ENCODE results near the gene NOC2L.
A peak's percentile ranks its signal among the peaks of the same experiment; 100 is the strongest.

NOC2L gene

DNA sequence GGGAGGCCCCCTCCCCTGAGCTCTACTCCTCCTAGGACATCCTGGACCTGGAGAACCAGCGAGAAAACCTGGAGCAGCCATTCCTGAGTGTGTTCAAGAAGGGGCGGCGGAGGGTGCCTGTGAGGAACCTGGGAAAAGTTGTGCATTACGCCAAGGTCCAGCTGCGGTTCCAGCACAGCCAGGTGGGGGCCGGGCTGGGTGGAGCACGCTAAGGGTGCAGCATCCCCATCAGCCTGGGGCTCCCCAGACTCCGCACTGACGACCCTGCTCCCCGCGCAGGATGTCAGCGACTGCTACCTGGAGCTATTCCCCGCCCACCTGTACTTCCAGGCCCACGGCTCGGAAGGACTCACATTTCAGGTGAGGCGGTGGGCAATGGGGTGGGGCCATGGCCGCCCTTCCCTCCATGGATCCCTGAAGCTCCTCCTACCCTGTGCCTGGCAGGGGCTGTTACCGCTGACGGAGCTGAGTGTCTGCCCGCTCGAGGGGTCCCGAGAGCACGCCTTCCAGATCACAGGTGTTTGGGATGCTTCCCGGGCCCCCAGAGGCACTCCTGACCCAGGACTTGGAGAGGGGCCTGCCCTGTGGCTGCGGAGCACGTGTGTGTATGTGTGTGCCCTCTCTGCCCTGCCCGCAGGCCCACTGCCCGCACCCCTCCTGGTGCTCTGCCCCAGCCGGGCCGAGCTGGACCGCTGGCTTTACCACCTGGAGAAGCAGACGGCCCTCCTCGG, 11.4 kb upstream of the NOC2L start:
- peaks cover 20% of the 10 kb centered on the region for H3K27me3 ChIP-seq (ENCODE audit: control insufficient read depth, insufficient read depth, low read length)
- no peak overlapping the region for H3K4me3 ChIP-seq (ENCODE audit: low read length)
- peaks cover 23% of the 10 kb centered on the region for H3K4me1 ChIP-seq (ENCODE audit: control insufficient read depth, insufficient read depth, low read length)
- H3K9ac ChIP-seq (ENCODE audit: low read length), result no peak overlapping the region
- no peaks in the 10 kb centered on the region for H3K9me3 ChIP-seq (ENCODE audit: control insufficient read depth, low read length)
- no peaks in the 10 kb centered on the region for H3K36me3 ChIP-seq (ENCODE audit: control insufficient read depth, insufficient read depth, low read length)

DNA sequence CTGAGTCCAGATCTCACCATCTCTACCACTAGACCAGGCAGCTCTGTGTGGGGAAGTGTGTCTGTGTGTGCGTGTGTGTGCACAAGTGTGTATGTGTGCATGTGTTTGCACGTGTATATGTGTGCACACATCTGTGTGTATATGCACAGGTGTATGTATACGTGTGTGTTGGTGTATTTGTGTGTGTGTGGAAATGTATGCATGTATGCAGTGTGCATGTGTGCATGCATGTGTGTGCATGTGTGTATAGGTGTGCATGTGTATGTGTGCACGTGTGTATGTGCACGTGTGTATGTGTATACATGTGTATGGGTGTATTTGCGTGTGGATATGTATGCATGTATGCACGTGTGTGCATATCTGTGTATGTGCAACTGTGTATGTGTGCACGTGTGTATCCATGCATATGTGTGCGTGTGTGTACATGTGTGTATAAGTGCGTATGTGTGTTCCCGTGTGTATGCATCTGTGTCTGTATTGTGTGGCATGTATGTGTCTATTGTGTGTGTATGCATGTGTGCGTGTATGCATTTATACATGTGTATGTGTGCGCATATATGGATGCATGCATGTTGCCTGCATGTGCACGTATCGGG, 10.3 kb upstream of the NOC2L start:
- Histone ChIP-seq H3K4me1 (ENCODE audit: control insufficient read depth, insufficient read depth, low read length) (peaks cover 23% of the 10 kb centered on the region), H3K27me3 (ENCODE audit: control insufficient read depth, insufficient read depth, low read length) (peaks cover 16% of the 10 kb centered on the region), H3K9ac (ENCODE audit: low read length) (no peak overlapping the region), H3K4me3 (ENCODE audit: low read length) (no peak overlapping the region), H3K9me3 (ENCODE audit: control insufficient read depth, low read length) (no peaks in the 10 kb centered on the region), H3K36me3 (ENCODE audit: control insufficient read depth, insufficient read depth, low read length) (no peaks in the 10 kb centered on the region)

DNA sequence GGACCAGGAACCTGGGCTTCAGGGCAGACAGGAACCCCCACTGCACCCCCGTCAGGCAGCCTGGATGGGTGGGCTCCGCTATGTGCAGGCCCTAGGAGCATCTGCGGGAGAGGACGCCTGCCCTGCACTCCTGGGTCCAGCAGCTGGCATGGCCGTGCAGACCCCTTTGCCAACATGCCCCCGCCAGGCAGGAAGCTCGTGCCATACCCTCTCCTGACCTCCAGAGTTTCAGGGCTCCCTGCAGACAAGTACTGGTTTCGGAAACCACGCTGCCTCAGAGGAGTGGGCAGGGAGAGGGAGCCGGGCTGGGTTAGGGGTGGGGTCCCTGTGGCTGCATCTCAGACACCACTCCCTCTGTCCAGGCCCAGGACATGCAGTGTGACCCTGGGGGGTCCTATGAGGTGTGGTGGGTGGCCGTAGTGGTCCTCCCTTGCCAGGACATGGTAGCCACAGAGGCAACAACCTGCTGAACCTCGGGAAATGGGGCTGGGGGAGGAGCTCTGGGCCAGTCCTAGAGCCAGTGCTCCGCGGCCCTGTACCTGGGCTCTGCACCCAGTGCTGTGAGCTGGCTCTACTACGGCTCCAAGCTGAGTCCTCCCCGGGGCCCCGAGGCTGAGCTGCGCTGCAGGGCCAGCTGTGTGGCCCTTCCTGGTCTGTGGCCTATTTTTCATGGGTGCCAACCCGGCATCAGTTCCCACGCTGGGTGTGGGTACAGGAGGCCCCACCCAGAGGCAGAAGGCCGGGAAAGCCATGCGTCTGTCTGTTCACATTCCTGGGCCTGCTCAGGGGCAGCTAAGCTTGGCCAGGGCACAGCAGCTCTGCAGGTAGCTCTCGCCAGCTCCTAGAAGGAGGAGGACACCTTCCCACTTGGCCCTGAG, 8.6 kb upstream of the NOC2L start:
- Histone ChIP-seq H3K9me3 (ENCODE audit: control insufficient read depth, low read length) (no peaks in the 10 kb centered on the region), H3K9ac (ENCODE audit: low read length) (no peak overlapping the region), H3K4me1 (ENCODE audit: control insufficient read depth, insufficient read depth, low read length) (peaks cover 23% of the 10 kb centered on the region), H3K27me3 (ENCODE audit: control insufficient read depth, insufficient read depth, low read length) (peaks cover 16% of the 10 kb centered on the region), H3K4me3 (ENCODE audit: low read length) (no peak overlapping the region), H3K36me3 (ENCODE audit: control insufficient read depth, insufficient read depth, low read length) (no peaks in the 10 kb centered on the region)

DNA sequence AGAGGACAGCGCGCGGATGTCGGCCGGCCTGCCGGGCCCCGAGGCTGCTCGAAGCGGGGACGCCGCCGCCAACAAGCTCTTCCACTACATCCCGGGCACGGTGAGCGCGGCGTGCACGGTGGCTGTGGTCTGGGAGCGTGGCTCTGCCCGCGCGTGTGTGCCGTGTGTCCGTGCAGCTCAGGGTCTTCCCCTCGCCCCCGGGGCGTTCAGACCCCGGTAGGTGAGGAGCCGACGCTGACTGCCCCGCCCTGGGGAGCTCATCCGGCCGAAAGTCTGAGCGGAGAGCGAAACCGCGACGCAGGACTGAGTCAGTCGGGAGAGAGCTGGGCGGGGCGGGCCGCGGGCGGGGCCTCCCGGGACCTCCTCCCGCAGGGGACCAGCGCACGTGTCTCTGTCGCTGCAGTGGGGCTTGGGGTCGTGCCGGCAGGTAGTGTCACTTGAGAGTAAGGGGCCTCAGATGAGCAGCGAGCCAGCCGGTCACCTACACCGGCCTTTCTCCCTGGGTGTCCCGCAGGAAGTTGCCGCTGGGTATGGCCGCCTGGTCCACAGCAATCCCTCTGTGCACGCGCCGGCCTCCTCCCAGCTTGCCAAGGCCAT, 7.7 kb upstream of the NOC2L start:
- peak overlapping the region; percentile 49 for H3K9ac ChIP-seq (ENCODE audit: low read length)
- H3K27me3 ChIP-seq (ENCODE audit: control insufficient read depth, insufficient read depth, low read length), result peaks cover 16% of the 10 kb centered on the region
- peak overlapping the region; percentile 46 for H3K4me3 ChIP-seq (ENCODE audit: low read length)
- no peaks in the 10 kb centered on the region for H3K9me3 ChIP-seq (ENCODE audit: control insufficient read depth, low read length)
- peaks cover 23% of the 10 kb centered on the region for H3K4me1 ChIP-seq (ENCODE audit: control insufficient read depth, insufficient read depth, low read length)
- H3K36me3 ChIP-seq (ENCODE audit: control insufficient read depth, insufficient read depth, low read length), result no peaks in the 10 kb centered on the region

DNA sequence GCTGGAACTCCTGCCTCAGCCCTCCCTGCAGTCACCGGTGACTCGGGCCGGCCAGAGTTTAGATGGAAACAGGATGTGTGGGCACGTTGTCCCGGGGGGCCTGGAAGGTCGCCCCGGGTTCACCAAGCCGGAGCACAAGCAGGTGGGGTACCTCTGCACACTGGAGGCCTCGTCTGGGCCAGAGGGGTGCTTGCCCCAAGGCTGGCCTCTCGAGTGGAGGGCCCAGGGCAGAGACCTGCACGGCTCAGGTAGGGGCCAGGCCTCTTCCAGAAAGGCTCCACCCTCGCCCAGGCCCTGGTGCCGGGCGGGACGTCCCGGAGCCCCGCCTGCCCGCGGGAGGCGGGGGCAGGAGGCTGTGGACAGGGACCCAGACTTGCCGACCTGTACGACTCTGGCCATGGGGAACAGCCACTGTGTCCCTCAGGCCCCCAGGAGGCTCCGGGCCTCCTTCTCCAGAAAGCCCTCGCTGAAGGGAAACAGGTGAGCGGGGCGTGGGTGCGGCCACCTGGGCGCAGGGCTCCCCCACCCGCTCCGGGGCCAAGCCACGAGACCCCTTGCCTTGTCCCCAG, 7.2 kb upstream of the NOC2L start, which contains the start of gene PLEKHN1:
Gene PLEKHN1 (plus strand): TSS at position 348 of the 569 bp plus-strand sequence. CDS start 50 bp downstream, at position 398.
- peak within 1 kb of the TSS; percentile 46 for H3K4me3 ChIP-seq (ENCODE audit: low read length)
- no peaks in the 10 kb centered on the region for H3K36me3 ChIP-seq (ENCODE audit: control insufficient read depth, insufficient read depth, low read length)
- H3K4me1 ChIP-seq (ENCODE audit: control insufficient read depth, insufficient read depth, low read length), result peaks cover 26% of the 10 kb centered on the region
- no peaks in the 10 kb centered on the region for H3K9me3 ChIP-seq (ENCODE audit: control insufficient read depth, low read length)
- peaks cover 16% of the 10 kb centered on the region for H3K27me3 ChIP-seq (ENCODE audit: control insufficient read depth, insufficient read depth, low read length)
- peak within 1 kb of the TSS; percentile 49 for H3K9ac ChIP-seq (ENCODE audit: low read length)

DNA sequence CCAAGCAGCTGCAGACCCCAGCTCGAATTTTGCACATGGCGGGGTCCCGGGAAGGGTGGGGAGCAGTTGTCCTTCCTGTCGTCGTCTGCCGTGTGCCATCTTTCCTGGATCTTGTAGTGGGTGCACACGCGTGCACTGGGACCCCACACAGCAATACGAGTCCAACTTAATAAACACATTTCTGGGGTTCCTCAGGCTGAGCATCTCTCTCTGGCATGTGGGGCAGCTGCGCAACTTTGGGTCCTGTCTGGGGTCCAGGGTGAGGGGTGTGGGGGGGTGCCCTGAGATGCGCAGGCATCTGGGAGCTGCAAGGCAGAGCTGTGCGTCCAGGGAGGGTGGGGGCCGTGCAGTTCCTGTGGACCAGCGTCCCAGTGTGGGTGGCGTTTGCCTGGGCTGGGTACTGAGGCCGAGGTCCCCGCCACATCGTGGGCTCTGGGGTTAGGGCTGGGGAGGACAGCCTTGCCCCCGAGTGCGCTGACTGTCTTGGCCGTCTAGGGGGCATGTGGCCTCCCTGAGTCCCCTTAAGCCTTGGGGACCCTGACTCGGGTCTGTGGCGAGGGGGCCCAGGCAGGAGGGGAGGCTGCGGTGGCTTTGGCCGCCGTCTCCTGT, 6.6 kb upstream of the NOC2L start:
- peaks cover 13% of the 10 kb centered on the region for H3K27me3 ChIP-seq (ENCODE audit: control insufficient read depth, insufficient read depth, low read length)
- peak overlapping the region; percentile 49 for H3K9ac ChIP-seq (ENCODE audit: low read length)
- H3K4me3 ChIP-seq (ENCODE audit: low read length), result no peak overlapping the region
- H3K9me3 ChIP-seq (ENCODE audit: control insufficient read depth, low read length), result no peaks in the 10 kb centered on the region
- no peaks in the 10 kb centered on the region for H3K36me3 ChIP-seq (ENCODE audit: control insufficient read depth, insufficient read depth, low read length)
- H3K4me1 ChIP-seq (ENCODE audit: control insufficient read depth, insufficient read depth, low read length), result peaks cover 27% of the 10 kb centered on the region

DNA sequence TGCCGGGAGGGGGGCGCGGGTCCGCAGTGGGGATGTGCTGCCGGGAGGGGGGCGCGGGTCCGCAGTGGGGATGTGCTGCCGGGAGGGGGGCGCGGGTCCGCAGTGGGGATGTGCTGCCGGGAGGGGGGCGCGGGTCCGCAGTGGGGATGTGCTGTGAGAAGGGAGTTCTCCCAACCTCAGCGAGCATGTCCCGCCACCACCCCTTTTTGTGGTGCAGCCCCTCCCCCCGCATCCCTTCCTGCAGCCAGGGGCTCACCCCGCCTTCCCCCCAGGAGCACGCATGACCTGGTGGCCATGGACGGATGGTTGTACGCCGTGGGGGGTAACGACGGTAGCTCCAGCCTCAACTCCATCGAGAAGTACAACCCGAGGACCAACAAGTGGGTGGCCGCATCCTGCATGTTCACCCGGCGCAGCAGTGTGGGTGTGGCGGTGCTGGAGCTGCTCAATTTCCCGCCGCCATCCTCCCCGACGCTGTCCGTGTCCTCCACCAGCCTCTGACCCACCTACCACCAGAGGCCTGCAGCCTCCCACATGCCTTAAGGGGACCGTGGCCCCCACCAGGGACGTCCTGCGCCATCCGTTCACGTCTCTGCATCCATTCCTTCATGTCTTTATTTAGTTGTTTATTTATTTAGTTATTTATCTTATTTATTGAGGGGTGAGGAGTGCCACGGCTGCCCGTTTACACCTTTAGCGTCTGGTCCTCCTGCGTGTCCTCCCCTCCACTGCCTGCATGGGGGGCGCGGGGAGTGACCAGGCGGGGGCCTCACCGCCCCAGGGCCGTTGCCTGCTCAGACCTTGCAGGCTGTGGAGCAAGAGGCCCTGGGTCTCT, 5.9 kb upstream of the NOC2L start:
- Histone ChIP-seq H3K9ac (ENCODE audit: low read length) (no peak overlapping the region), H3K4me1 (ENCODE audit: control insufficient read depth, insufficient read depth, low read length) (peaks cover 30% of the 10 kb centered on the region), H3K36me3 (ENCODE audit: control insufficient read depth, insufficient read depth, low read length) (no peaks in the 10 kb centered on the region), H3K9me3 (ENCODE audit: control insufficient read depth, low read length) (no peaks in the 10 kb centered on the region), H3K4me3 (ENCODE audit: low read length) (no peak overlapping the region), H3K27me3 (ENCODE audit: control insufficient read depth, insufficient read depth, low read length) (peaks cover 6% of the 10 kb centered on the region)

DNA sequence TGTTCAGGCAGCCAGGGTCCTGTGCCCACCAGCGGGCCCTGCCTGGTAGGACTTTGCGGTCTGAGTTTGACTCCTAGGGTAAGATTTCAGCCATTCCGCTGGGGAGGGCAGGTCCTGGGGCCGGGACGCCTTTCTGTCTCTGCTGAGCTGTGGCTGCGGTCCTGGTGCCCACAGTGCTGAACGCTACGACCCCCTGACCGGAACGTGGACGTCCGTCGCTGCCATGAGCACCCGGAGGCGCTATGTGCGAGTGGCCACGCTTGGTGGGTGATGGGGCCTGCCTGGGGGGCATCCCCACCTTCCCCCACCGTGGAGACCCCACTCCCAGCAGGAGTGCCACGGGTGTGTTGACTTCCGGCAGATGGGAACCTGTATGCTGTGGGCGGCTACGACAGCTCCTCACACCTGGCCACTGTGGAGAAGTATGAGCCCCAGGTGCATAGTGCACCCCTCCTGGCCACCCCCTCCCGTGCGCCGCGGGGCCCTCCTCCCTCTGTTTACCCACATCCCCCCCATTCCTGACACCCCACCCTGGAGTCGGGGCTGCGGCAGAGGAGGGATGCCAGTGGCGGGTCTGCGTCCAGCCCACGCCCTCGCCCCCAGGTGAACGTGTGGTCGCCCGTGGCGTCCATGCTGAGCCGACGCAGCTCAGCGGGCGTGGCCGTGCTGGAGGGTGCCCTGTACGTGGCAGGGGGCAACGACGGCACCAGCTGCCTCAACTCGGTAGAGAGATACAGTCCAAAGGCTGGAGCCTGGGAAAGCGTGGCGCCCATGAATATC, 4.9 kb upstream of the NOC2L start:
- Histone ChIP-seq H3K36me3 (ENCODE audit: control insufficient read depth, insufficient read depth, low read length) (no peaks in the 10 kb centered on the region), H3K9me3 (ENCODE audit: control insufficient read depth, low read length) (no peaks in the 10 kb centered on the region), H3K27me3 (ENCODE audit: control insufficient read depth, insufficient read depth, low read length) (peaks cover 6% of the 10 kb centered on the region), H3K9ac (ENCODE audit: low read length) (no peak overlapping the region), H3K4me1 (ENCODE audit: control insufficient read depth, insufficient read depth, low read length) (peaks cover 30% of the 10 kb centered on the region), H3K4me3 (ENCODE audit: low read length) (no peak overlapping the region)

DNA sequence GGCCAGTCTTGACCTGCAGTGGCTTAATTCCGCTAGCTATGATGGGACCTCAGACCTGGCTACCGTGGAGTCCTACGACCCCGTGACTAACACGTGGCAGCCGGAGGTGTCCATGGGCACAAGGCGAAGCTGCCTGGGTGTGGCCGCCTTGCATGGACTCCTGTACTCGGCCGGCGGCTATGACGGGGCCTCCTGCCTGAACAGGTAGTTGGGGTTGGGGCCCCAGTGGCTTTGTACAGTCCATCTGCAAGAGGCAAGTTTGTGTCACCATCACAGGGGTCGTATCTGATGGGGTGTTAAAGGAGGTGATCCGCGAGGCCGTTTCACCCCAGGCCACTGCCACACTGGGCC, 4.2 kb upstream of the NOC2L start:
- Histone ChIP-seq H3K27me3 (ENCODE audit: control insufficient read depth, insufficient read depth, low read length) (peaks cover 6% of the 10 kb centered on the region), H3K4me1 (ENCODE audit: control insufficient read depth, insufficient read depth, low read length) (peaks cover 28% of the 10 kb centered on the region), H3K9me3 (ENCODE audit: control insufficient read depth, low read length) (no peaks in the 10 kb centered on the region)

More for the DNA sequence above, 4.2 kb upstream of the NOC2L start:
- no peak overlapping the region for H3K9ac ChIP-seq (ENCODE audit: low read length)
- no peak overlapping the region for H3K4me3 ChIP-seq (ENCODE audit: low read length)
- no peaks in the 10 kb centered on the region for H3K36me3 ChIP-seq (ENCODE audit: control insufficient read depth, insufficient read depth, low read length)

All from mucosa of stomach (tissue), 1 donor.